Inflammatory macrophage treated with lipopolysaccharide for 4 hours (primary cell): ENCODE measurements around the gene PLAU.
"Not testable (repeated sequence)": the region's sequence is repeated elsewhere in the genome, so short reads cannot be mapped to it uniquely, and the experiment has no call there.

ENCODE experiments used
- DNase-seq: peaks from one replicate; pipeline ENCODE4 v3.0.0-alpha.2; 2020

PLAU gene

DNA sequence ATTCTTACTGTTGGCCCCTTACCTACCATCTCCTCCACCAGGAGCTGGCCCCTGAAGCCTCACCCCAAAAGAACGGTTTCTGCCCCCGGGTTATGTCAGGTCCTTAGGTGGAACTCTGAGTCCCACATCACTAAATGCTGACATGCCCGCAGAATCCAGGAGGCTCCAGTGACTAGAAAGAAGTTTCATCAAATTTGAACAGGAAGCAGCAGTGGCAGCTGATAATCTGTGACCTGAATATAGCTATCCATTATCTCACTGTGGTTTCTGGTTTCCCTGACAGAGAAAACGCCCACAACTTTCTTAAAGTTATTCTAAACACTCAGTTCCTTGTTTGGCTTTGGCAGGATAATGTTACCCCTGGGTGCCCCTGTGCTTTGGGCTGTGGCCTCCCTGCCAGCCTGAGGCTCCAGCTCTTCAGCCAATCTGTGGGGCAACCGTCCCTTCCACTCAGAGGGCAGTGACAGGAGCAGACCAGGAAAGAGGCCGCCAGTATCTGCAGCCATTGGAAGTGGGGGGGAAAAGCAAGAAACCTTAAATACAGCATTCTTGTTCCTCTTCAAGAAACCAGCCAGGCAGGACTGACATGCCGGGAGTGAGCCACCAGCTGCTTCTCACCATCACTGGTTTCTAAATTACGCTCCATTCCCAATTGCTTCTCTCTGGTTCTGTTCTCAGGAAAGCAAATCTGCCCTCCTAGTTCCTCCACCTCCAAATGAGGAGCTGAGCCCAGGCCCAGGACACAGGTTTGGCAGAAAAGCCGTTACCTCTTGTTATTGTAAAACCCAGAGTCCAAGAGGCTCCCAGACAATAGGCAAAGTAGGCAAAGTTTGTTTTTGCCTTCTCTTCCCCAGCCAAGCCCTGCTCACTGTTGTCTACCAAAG is 45.8 kb downstream of the PLAU start:
- DNase-seq = peak; percentile 89

GRCh38 chr10:73959484-73960243 is 48.7 kb downstream of the PLAU start:
- peak; percentile 66 for DNase-seq

- DNase-seq = no peak
Measured at GRCh38 chr10:73962386-73962785, 51.5 kb downstream of the PLAU start.

DNA sequence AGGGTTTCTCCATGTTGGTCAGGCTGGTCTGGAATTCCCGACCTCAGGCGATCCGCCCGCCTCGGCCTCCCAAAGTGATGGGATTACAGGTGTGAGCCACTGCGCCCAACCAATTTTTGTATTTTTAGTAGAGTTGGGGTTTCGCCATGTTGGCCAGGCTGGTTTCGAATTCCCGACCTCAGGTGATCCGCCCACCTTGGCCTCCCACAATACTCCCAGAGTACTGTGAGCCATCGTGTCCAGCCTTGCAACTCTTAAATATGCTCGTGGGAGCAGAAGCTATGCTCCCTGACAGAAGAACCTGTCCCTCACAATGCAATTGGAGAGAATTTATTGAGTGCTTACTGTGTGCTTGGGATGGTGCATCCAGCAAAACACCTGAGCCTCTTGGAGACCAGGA is 52.6 kb downstream of the PLAU start:
- not testable (repeated sequence) for DNase-seq

DNA sequence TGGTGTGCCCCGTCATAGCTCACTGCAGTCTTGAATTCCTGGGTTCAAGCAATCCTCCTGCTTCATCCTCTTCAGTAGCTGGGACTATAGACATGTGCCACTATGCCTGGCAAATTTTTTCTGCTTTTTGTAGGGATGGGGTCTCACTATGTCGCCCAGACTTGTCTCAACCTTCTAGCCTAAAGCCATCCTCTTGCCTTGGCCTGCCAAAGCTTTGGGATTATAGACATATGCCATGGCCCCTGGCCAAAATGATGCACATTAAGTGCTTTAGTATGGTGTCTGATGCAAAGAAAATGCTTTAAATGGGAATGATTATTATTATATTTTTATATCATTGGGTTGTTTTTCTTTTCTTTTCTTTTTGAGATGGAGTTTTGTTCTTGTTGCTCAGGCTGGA is 53.8 kb downstream of the PLAU start:
- DNase-seq = no peak

DNA sequence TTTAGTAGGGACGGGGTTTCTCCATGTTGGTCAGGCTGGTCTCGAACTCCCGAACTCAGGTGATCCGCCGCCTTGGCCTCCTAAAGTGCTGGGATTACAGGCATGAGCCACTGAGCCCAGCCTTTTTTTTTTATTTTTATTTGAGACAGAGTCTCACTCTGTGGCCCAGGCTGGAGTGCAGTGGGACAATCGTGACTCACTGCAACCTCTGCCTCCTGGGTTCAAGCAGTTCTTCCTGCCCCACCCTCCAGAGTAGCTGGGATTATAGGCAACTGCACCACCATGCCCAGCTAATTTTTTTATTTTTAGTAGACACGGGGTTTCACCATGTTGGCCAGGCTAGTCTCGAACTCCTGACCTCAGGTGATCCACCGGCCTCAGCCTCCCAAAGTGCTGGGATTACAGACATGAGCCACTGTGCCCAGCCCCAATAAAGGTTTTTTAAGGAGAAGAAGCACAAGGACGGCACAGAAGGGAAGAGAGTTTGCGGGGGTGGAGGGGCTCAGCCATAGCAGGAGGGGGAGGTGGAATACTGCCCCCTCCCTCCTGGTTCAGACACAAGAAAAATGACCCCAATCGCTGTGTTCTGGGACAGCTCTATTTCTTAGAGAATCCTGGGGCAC is 54.4 kb downstream of the PLAU start:
- not testable (repeated sequence) for DNase-seq

DNA sequence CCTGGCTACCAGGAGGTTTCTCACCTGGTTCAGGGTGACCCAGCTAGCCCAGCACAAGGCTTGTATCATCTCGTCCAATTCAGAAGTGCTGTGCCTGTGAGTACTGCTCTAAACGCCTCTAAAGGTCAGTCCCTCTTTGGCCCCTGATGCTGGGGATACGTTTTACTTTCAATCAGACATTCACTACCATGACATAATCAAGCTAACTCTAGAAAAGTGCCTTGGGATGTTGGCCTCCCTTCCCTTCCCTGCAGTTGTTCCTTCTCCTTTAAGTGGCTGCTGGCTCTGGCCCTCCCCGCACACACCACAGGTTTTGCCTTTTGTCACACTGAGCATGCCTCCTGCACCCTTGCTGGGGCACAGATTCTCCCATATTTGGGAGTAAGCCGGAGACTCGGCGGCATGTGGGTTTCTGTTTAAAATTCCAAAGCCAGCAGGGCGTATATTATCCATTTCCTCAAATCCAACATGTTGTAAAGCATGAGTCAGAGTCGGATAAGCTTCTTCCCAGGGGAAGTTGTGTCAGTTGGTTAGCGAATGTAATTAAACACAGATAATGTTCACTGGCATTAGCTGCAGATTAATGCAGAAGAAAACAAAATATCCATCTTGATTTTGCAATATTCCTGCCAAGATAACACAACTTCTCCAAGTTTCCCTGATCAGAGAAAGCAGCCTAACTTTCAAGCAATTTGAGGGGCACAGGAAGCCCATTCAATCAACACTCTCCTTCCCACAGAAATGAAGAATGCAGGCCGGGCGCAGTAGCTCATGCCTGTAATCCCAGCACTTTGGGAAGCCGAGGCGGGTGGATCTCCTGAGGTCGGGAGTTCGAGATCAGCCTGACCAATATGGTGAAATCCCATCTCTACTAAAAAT is 55.2 kb downstream of the PLAU start:
- DNase-seq = peak; percentile 67

- DNase-seq = no peak
Measured at GRCh38 chr10:73967022-73967429, 56.1 kb downstream of the PLAU start.
